HepG2 (cell line): Measurements from ENCODE around the gene COX4I2. TPM values are rescaled to one million over a fixed set of nuclear protein-coding genes. Genes with fewer than 3 reads are reported as not detected.
A peak's percentile ranks its signal among the peaks of the same experiment; 100 is the strongest.

ENCODE experiments used
- ARNT2 ChIP-seq: sonication (generic); formaldehyde crosslinking; IDR thresholded peaks from 2 replicates; pipeline ENCODE4 v1.8.0; 2022; ENCODE audit warnings: mild to moderate bottlenecking, low read depth, missing genetic modification reagents, moderate library complexity
- ATF1 ChIP-seq: IDR thresholded peaks from 2 replicates; pipeline ENCODE4 v1.6.1; 2016; ENCODE audit warnings: mild to moderate bottlenecking, control low read depth
- BRF2 ChIP-seq: sonication (generic); formaldehyde crosslinking; IDR thresholded peaks from 2 replicates; pipeline ENCODE4 v1.8.1; 2022; ENCODE audit warnings: mild to moderate bottlenecking, missing genetic modification reagents
- GATAD1 ChIP-seq: IDR thresholded peaks from 2 replicates; pipeline ENCODE4 v1.6.1; 2016; ENCODE audit warnings: missing genetic modification reagents, missing compliant biosample characterization
- KDM5B ChIP-seq: sonication (generic); formaldehyde crosslinking; IDR thresholded peaks from 2 replicates; pipeline ENCODE4 v1.4.0; 2020; ENCODE audit warnings: missing genetic modification reagents, mild to moderate bottlenecking, borderline replicate concordance
- MBNL3 ChIP-seq: fragments of 250-450 bp; sonication (Bioruptor Pico); conservative IDR thresholded peaks from 2 replicates; pipeline ENCODE4 v1.8.0; 2022; ENCODE audit warnings: mild to moderate bottlenecking, inconsistent platforms
- MED8 ChIP-seq: sonication (generic); formaldehyde crosslinking; IDR thresholded peaks from 2 replicates; pipeline ENCODE4 v1.8.1; 2023; ENCODE audit warnings: mild to moderate bottlenecking, missing genetic modification reagents; ENCODE audit not compliant: insufficient replicate concordance
- MEF2D ChIP-seq: sonication (generic); formaldehyde crosslinking; IDR thresholded peaks from 2 replicates; pipeline ENCODE4 v1.5.1; 2020; ENCODE audit warnings: mild to moderate bottlenecking, missing genetic modification reagents
- NCOR1 ChIP-seq: fragments of 200-600 bp; sonication (generic); IDR thresholded peaks from 2 replicates; pipeline ENCODE4 v1.7.0; 2017; ENCODE audit warnings: antibody characterized with exemption, low read length, borderline replicate concordance
- PLRG1 ChIP-seq: fragments of 450-650 bp; conservative IDR thresholded peaks from 2 replicates; pipeline ENCODE4 v1.6.1; 2016
- PRDM4 ChIP-seq: sonication (generic); formaldehyde crosslinking; IDR thresholded peaks from 2 replicates; pipeline ENCODE4 v1.9.0; 2021; ENCODE audit warnings: missing genetic modification reagents, borderline replicate concordance
- ZFP37 ChIP-seq: sonication (generic); formaldehyde crosslinking; IDR thresholded peaks from 2 replicates; pipeline ENCODE4 v1.4.0; 2020; ENCODE audit warnings: missing genetic modification reagents, borderline replicate concordance
- ZFP90 ChIP-seq: sonication (generic); formaldehyde crosslinking; IDR thresholded peaks from 2 replicates; pipeline ENCODE4 v1.8.0; 2022; ENCODE audit warnings: missing genetic modification reagents, mild to moderate bottlenecking, inconsistent platforms, borderline replicate concordance
- ZNF260 ChIP-seq: sonication (generic); formaldehyde crosslinking; IDR thresholded peaks from 2 replicates; pipeline ENCODE4 v1.4.0; 2020; ENCODE audit warnings: missing genetic modification reagents, low read depth, mild to moderate bottlenecking, borderline replicate concordance
- ZNF513 ChIP-seq: sonication (generic); formaldehyde crosslinking; conservative IDR thresholded peaks from 2 replicates; pipeline ENCODE4 v1.5.0; 2020; ENCODE audit warnings: missing genetic modification reagents
- ZNF567 ChIP-seq: sonication (generic); formaldehyde crosslinking; IDR thresholded peaks from 2 replicates; pipeline ENCODE4 v1.8.1; 2023; ENCODE audit warnings: mild to moderate bottlenecking, missing genetic modification reagents, borderline replicate concordance
- ZNF670 ChIP-seq: sonication (generic); formaldehyde crosslinking; IDR thresholded peaks from 2 replicates; pipeline ENCODE4 v1.8.0; 2022; ENCODE audit warnings: mild to moderate bottlenecking, missing genetic modification reagents, borderline replicate concordance
- ZNF672 ChIP-seq: sonication (generic); formaldehyde crosslinking; IDR thresholded peaks from 2 replicates; pipeline ENCODE4 v1.8.1; 2022; ENCODE audit warnings: missing genetic modification reagents
- ZNF678 ChIP-seq: sonication (generic); formaldehyde crosslinking; IDR thresholded peaks from 2 replicates; pipeline ENCODE4 v1.4.0; 2020; ENCODE audit warnings: mild to moderate bottlenecking, missing genetic modification reagents
- ZNF710 ChIP-seq: sonication (generic); formaldehyde crosslinking; IDR thresholded peaks from 2 replicates; pipeline ENCODE4 v1.5.0; 2020; ENCODE audit warnings: mild to moderate bottlenecking, missing genetic modification reagents, borderline replicate concordance
- ZNF713 ChIP-seq: sonication (generic); formaldehyde crosslinking; IDR thresholded peaks from 2 replicates; pipeline ENCODE4 v1.4.0; 2020; ENCODE audit warnings: mild to moderate bottlenecking, missing genetic modification reagents
- ZNF782 ChIP-seq: sonication (generic); formaldehyde crosslinking; IDR thresholded peaks from 2 replicates; pipeline ENCODE4 v1.4.0; 2020; ENCODE audit warnings: missing genetic modification reagents, mild to moderate bottlenecking, borderline replicate concordance
- ZNF850 ChIP-seq: sonication (generic); formaldehyde crosslinking; conservative IDR thresholded peaks from 2 replicates; pipeline ENCODE4 v1.9.0; 2021; ENCODE audit warnings: mild to moderate bottlenecking, missing genetic modification reagents
- polyA plus RNA-seq, 8 experiments: library from polyadenylated mRNA; depleted of rRNA in 3 of 8; stranded (reverse) in 7 of 8; unstranded in 1 of 8; fragments of >200 nt; fragmentation: Illumina TruSeq in 4 of 8; extraction: Trizol in 4 of 8; gene quantifications; 2 replicates each; pipeline versions ENCODE4 v1.2.1 to v1.2.3, GENCODE V29; 2011 to 2016; ENCODE audit warnings: low read depth in 4 of 8, missing spikeins in 1 of 8, mixed read lengths in 1 of 8; ENCODE audit not compliant: insufficient read depth in 1 of 8
- total RNA-seq, 5 experiments: library from RNA; depleted of rRNA; stranded (reverse); fragments of >200 nt; fragmentation: Illumina TruSeq; extraction: Trizol; gene quantifications; 2 replicates each; pipeline ENCODE4 v1.2.3, GENCODE V29; 2016; ENCODE audit warnings: low read depth in 1 of 5

The COX4I2 gene
- total and polyA plus RNA-seq, 2 of the 13 experiments (the other 11 are each of a cell fraction or from before 2014, with no cell fraction given): 1.1 TPM; not detected in 1

- TF ChIP-seq PRDM4: no peak
- 0 out of 2 replicates have a peak, but pooled peaks have one; percentile 25 for TF ChIP-seq ZNF782 (CRISPR knock-in tag)
- TF ChIP-seq ZNF710: no peak
- TF ChIP-seq ZNF713 (CRISPR knock-in tag): no peak
- TF ChIP-seq MED8: no peak
- TF ChIP-seq ZFP90 (CRISPR knock-in tag): no peak
- no peak for TF ChIP-seq ZFP37 (CRISPR knock-in tag)
- no peak; the same call in 1 of the 2 replicates for TF ChIP-seq ZNF678 (CRISPR knock-in tag)
- no peak for TF ChIP-seq BRF2 (CRISPR knock-in tag)
- TF ChIP-seq ZNF850: no peak
- TF ChIP-seq MBNL3 (CRISPR knock-in tag): no peak
- no peak for TF ChIP-seq ZNF672 (CRISPR knock-in tag)
- no peak for TF ChIP-seq KDM5B
- TF ChIP-seq ARNT2 (CRISPR knock-in tag): no peak
- TF ChIP-seq ZNF567 (CRISPR knock-in tag): no peak
- no peak for TF ChIP-seq ATF1 (CRISPR knock-in tag)
- TF ChIP-seq NCOR1: no peak
- TF ChIP-seq MEF2D: no peak
- no peak for TF ChIP-seq ZNF670 (CRISPR knock-in tag)
- no peak for TF ChIP-seq GATAD1 (CRISPR knock-in tag)
- no peak for TF ChIP-seq ZNF513
- TF ChIP-seq PLRG1: no peak
- TF ChIP-seq ZNF260 (CRISPR knock-in tag): no peak
Measured at GRCh38 chr20:31666258-31667042, 28.7 kb downstream of the COX4I2 start (continued).
